Lower leg skin (tissue), 4 donors: ENCODE data around the gene MEIS2. TPM values are rescaled to one million over a fixed set of nuclear protein-coding genes. Genes with fewer than 3 reads are reported as not detected.

Source experiments
- DNase-seq, 2 donors: peaks; one replicate each; pipeline ENCODE4 v3.0.0-alpha.2; 2019; ENCODE audit warnings: low spot score in 2 of 2
- H3K4me3 ChIP-seq: fragments of 200-600 bp; sonication (generic); 2 replicates; pipeline ENCODE4 v1.5.1; 2017; ENCODE audit warnings: mild to moderate bottlenecking, low read depth; ENCODE audit not compliant: poor library complexity, severe bottlenecking
- POLR2A ChIP-seq, 2 donors: fragments of 450-650 bp; IDR thresholded peaks; one replicate each; pipeline ENCODE4 v1.6.1; 2016 to 2017; ENCODE audit warnings: antibody characterized with exemption in 2 of 2, mild to moderate bottlenecking in 1 of 2, moderate library complexity in 1 of 2
- WGBS, 2 donors: methylation state at CpG; one replicate each; pipeline ENCODE4 v1.1.5; 2018; 5-methylcytosine and 5-hydroxymethylcytosine counted together
- intact Hi-C: fragments of 100-400 bp; cut with DNase I; formaldehyde crosslinking; loops from one replicate; pipeline ENCODE4 v1.15.0; 2023; ENCODE audit warnings: low total_unique reads
- total RNA-seq, 4 donors: library from RNA; depleted of rRNA; stranded (reverse); fragments of >200 nt; gene quantifications; one replicate each; pipeline ENCODE4 v1.1.0, GENCODE V29; 2016
- TF ChIP-seq, protein P1 (sequence below), 3 donors: fragments of 450-650 bp; IDR thresholded peaks; one replicate each; pipeline ENCODE4 v1.5.1; 2016; ENCODE audit warnings: antibody characterized with exemption in 3 of 3, mild to moderate bottlenecking in 3 of 3, moderate library complexity in 2 of 3

The MEIS2 gene
- total RNA-seq, 4 donors from 2014 or later = 12.9 to 18.5 (median 15.8) TPM

DNA sequence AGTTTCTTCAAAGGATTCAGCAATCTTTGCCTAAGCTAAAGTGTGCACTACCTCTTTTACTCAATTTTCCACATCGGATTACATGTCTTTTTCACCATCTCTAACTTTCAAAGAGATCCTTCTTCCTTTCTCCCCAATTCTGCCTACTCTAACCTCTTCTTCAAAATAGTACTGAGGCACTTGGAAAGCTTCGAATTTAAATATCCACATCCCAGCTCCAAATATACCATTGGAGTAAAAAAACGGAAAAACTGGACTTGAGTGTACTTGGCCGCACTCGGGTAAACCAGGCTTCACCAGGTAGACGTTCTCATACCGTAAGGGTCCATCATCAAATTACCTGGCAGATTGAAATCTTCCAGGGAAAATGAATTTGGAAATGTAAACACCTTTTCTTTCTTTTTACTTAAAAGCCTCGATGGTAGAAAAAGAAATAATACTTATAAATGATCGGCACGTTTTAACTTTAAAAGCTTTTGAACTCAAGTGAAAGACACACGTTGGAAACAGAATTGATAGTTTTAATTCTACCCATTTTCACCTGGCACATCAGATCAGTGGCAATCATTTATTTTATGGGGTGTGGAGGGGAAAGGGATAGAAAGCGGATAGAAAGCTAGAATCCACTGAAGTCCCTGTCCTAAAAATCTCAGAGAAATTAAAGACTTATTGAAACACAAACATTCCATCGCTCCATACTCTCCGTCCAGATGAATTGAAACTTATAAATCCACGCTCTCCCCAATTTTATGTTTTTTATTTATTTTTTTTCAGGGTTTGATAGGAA lies 8.2 kb upstream of the MEIS2 start:
- DNase-seq = no peak
- no peak overlapping the region for H3K4me3 ChIP-seq
- no peak for TF ChIP-seq POLR2A (IDR thresholded peaks at IDR 0.05)
- TF ChIP-seq, protein P1, sequence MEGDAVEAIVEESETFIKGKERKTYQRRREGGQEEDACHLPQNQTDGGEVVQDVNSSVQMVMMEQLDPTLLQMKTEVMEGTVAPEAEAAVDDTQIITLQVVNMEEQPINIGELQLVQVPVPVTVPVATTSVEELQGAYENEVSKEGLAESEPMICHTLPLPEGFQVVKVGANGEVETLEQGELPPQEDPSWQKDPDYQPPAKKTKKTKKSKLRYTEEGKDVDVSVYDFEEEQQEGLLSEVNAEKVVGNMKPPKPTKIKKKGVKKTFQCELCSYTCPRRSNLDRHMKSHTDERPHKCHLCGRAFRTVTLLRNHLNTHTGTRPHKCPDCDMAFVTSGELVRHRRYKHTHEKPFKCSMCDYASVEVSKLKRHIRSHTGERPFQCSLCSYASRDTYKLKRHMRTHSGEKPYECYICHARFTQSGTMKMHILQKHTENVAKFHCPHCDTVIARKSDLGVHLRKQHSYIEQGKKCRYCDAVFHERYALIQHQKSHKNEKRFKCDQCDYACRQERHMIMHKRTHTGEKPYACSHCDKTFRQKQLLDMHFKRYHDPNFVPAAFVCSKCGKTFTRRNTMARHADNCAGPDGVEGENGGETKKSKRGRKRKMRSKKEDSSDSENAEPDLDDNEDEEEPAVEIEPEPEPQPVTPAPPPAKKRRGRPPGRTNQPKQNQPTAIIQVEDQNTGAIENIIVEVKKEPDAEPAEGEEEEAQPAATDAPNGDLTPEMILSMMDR (IDR thresholded peaks at IDR 0.05) = no peak
- intact Hi-C loops = no loop called here
- WGBS, 2 donors = 82 to 83% methylated on average over 15 of the region's 15 CpGs

- DNase-seq = no peak
- WGBS, 2 donors = 78 to 83% methylated on average over 10 of the region's 10 CpGs
- H3K4me3 ChIP-seq = no peak overlapping the region
- TF ChIP-seq, protein P1 (IDR thresholded peaks at IDR 0.05) = no peak
- TF ChIP-seq POLR2A (IDR thresholded peaks at IDR 0.05) = no peak
- intact Hi-C loops = no loop called here
Measured at GRCh38 chr15:37107744-37108380, 7.5 kb upstream of the MEIS2 start.

GRCh38 chr15:37107071-37107743 lies 6.9 kb upstream of the MEIS2 start:
- intact Hi-C loops = no loop called here
- DNase-seq = no peak
- 57 to 73% methylated on average over 25 of the region's 25 CpGs for WGBS, 2 donors
- H3K4me3 ChIP-seq = no peak overlapping the region
- TF ChIP-seq, protein P1 (IDR thresholded peaks at IDR 0.05) = no peak
- no peak for TF ChIP-seq POLR2A (IDR thresholded peaks at IDR 0.05)

- H3K4me3 ChIP-seq = no peak overlapping the region
- TF ChIP-seq, protein P1 (IDR thresholded peaks at IDR 0.05) = no peak
- TF ChIP-seq POLR2A (IDR thresholded peaks at IDR 0.05) = no peak
- WGBS, 2 donors = 39 to 48% methylated on average over 23 of the region's 23 CpGs
- intact Hi-C loops = no loop called here
- no peak for DNase-seq
Measured at GRCh38 chr15:37106490-37107001, 6.2 kb upstream of the MEIS2 start.

DNA sequence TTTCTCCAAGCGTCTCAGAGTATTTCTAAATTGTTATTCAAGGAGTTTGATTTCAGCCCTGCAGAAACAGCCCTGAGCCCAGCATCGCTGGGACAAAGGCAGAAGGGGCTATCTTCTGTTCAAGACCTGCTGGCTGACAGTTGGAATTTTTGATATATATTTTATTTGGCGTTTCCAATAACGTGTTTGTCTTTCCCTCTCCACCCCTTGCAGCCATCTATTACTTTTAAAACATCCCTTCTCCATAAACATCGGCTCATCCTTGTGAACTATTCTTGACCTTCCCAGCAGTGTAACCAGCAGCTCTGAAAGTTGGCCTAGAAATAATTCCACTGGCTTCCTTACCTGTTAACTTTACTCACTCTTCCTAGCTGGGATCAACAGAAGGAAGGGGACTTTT lies 5.5 kb upstream of the MEIS2 start:
- WGBS, 2 donors = 71 to 73% methylated on average over 5 of the region's 5 CpGs

More for the DNA sequence above, 5.5 kb upstream of the MEIS2 start:
- no peak for DNase-seq
- TF ChIP-seq, protein P1 (IDR thresholded peaks at IDR 0.05) = no peak
- TF ChIP-seq POLR2A (IDR thresholded peaks at IDR 0.05) = no peak
- intact Hi-C loops = no loop called here
- no peak overlapping the region for H3K4me3 ChIP-seq
